GM19035 (cell line): Measurements from ENCODE around the gene MOAP1.
"Not testable (repeated sequence)": the region's sequence is repeated elsewhere in the genome, so short reads cannot be mapped to it uniquely, and the experiment has no call there.

ENCODE experiments used
- ATAC-seq: cut with Tn5 transposase; IDR thresholded peaks from one replicate; pipeline ENCODE4 v1.9.1; 2021; ENCODE audit not compliant: unreplicated experiment

MOAP1 gene

GRCh38 chr14:93184391-93185348 is at the start of gene MOAP1, which contains the start of gene LYSET:
TSS of gene MOAP1 (minus strand) at chr14:93184897. CDS start at chr14:93184242, 655 bp downstream.
TSS of gene LYSET (plus strand) at chr14:93185317. CDS start at chr14:93185406, 89 bp downstream.
- peak; percentile 83 for ATAC-seq

GRCh38 chr14:93233078-93233477 is 48.4 kb upstream of the MOAP1 start:
- not testable (repeated sequence) for ATAC-seq

- no peak for ATAC-seq
Observed at GRCh38 chr14:93232159-93232558, 47.5 kb upstream of the MOAP1 start.

GRCh38 chr14:93231129-93231979 is 46.7 kb upstream of the MOAP1 start:
- no peak for ATAC-seq

- ATAC-seq: no peak
Observed at GRCh38 chr14:93230539-93230938, 45.8 kb upstream of the MOAP1 start.

GRCh38 chr14:93228550-93228949 is 43.9 kb upstream of the MOAP1 start:
- ATAC-seq: no peak

- no peak for ATAC-seq
Observed at GRCh38 chr14:93223565-93223964, 38.9 kb upstream of the MOAP1 start.

GRCh38 chr14:93220509-93220908 is 35.8 kb upstream of the MOAP1 start:
- ATAC-seq: no peak

- peak; percentile 60 for ATAC-seq
Observed at GRCh38 chr14:93219103-93219726, 34.5 kb upstream of the MOAP1 start.

GRCh38 chr14:93214598-93214997 is 29.9 kb upstream of the MOAP1 start:
- ATAC-seq: no peak

- peak; percentile 75 for ATAC-seq
Observed at GRCh38 chr14:93212432-93212831, 27.7 kb upstream of the MOAP1 start.

- peak; percentile 42 for ATAC-seq
Observed at GRCh38 chr14:93207468-93208308, 23.0 kb upstream of the MOAP1 start.

- peak; percentile 79 for ATAC-seq
Observed at GRCh38 chr14:93206793-93207467, 22.2 kb upstream of the MOAP1 start, which contains the start of the genes GON7 and UBR7. TSS of gene GON7 (minus strand) at chr14:93207065. CDS start at chr14:93207037, 28 bp downstream. TSS of gene UBR7 (plus strand) at chr14:93207256. CDS start at chr14:93207292, 36 bp downstream.

- no peak for ATAC-seq
Observed at GRCh38 chr14:93201155-93201704, 16.5 kb upstream of the MOAP1 start.

GRCh38 chr14:93200553-93200952 is 15.9 kb upstream of the MOAP1 start:
- no peak for ATAC-seq

- ATAC-seq: no peak
Observed at GRCh38 chr14:93199031-93199430, 14.3 kb upstream of the MOAP1 start.

GRCh38 chr14:93195316-93195999 is 10.8 kb upstream of the MOAP1 start:
- no peak for ATAC-seq

GRCh38 chr14:93186956-93187355 is 2.3 kb upstream of the MOAP1 start:
- no peak for ATAC-seq
